Prostate gland (tissue), 2 donors: ENCODE measurements around the gene LCE4A. TPM values are rescaled to one million over a fixed set of nuclear protein-coding genes. Genes with fewer than 3 reads are reported as not detected.

Source experiments
- DNase-seq: peaks from one replicate; pipeline ENCODE4 v3.0.0-alpha.2; 2019; ENCODE audit warnings: low spot score
- H3K27ac ChIP-seq, 2 donors: fragments of 200-600 bp; sonication (generic); 2 replicates each; pipeline ENCODE4 v1.5.1; 2017 to 2019
- H3K27me3 ChIP-seq: fragments of 200-600 bp; sonication (generic); replicated peaks from 2 replicates; pipeline ENCODE4 v1.5.1; 2019; ENCODE audit not compliant: insufficient read depth
- H3K36me3 ChIP-seq, 2 donors: fragments of 200-600 bp; sonication (generic); 1 replicate in 1 of 2; 2 replicates in 1 of 2; pipeline versions ENCODE4 v1.5.1 to v1.8.1; 2017 to 2019
- H3K4me1 ChIP-seq: fragments of 200-600 bp; sonication (generic); replicated peaks from 2 replicates; pipeline ENCODE4 v1.5.1; 2019
- H3K4me3 ChIP-seq, 2 donors: fragments of 200-600 bp; sonication (generic); 2 replicates each; pipeline ENCODE4 v1.5.1; 2017 to 2019
- H3K9me3 ChIP-seq: fragments of 200-600 bp; sonication (generic); 2 replicates; pipeline ENCODE4 v1.5.1; 2017
- POLR2A ChIP-seq: fragments of 450-650 bp; IDR thresholded peaks from one replicate; pipeline ENCODE4 v1.6.1; 2016; ENCODE audit warnings: antibody characterized with exemption, mild to moderate bottlenecking
- POLR2AphosphoS5 ChIP-seq: sonication (generic); formaldehyde crosslinking; IDR thresholded peaks from one replicate; pipeline ENCODE4 v1.6.1; 2017; ENCODE audit warnings: antibody characterized with exemption
- WGBS: methylation state at CpG from one replicate; pipeline ENCODE4 v1.1.5; 2018; 5-methylcytosine and 5-hydroxymethylcytosine counted together
- intact Hi-C: fragments of 100-400 bp; cut with DNase I; formaldehyde crosslinking; loops from one replicate; pipeline ENCODE4 v1.14.2; 2022
- total RNA-seq, 2 donors: library from RNA; depleted of rRNA; stranded (reverse); fragments of >200 nt; gene quantifications; one replicate each; pipeline ENCODE4 v1.1.0, GENCODE V29; 2016
- TF ChIP-seq, protein P1 (sequence below), 4 experiments: fragments of 200-600 bp in 2 of 4; fragments of 450-650 bp in 2 of 4; sonication (generic) in 2 of 4; IDR thresholded peaks; 1 replicate in 3 of 4; 2 replicates in 1 of 4; pipeline ENCODE4 v1.5.1; 2016 to 2019; ENCODE audit warnings: antibody characterized with exemption in 4 of 4, mild to moderate bottlenecking in 2 of 4, moderate library complexity in 2 of 4

Gene LCE4A
- total RNA-seq, 2 donors from 2014 or later, result not detected

DNA sequence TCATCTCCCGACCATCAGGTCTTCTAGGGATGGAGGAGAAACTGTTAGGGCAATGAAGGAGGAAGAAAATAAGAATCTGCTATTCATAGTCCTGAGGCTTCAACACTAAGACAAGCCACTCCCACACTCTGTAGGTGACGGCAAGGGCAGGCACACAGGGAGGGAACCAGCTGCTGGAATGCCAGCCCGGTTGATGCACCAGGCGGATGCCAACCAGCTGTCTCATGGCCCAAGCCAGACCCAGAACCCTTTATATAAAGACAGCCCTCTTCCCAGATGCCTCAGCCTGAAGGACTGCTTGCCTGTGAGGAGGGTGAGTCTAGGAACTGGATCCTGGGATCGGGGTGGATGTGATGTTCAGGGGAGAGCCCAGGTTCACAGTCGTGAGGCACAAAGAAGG is 49.8 kb downstream of the LCE4A start, which contains the start of gene KPRP:
Gene KPRP, plus strand, starts transcription at position 279 of the 400 bp plus-strand sequence. CDS start 1,564 bp downstream, outside the sequence.
- Histone ChIP-seq H3K27me3 (no peaks in the 10 kb centered on the region), H3K36me3 (no peaks in the 10 kb centered on the region), H3K27ac (no peak within 1 kb of the TSS), H3K4me3 (no peak within 1 kb of the TSS), H3K9me3 (no peaks in the 10 kb centered on the region), H3K4me1 (no peaks in the 10 kb centered on the region)
- 55% methylated on average over 6 of the region's 6 CpGs for WGBS
- DNase-seq, result no peak
- TF ChIP-seq POLR2AphosphoS5, result no peak
- no peak for TF ChIP-seq POLR2A
- TF ChIP-seq, protein P1, sequence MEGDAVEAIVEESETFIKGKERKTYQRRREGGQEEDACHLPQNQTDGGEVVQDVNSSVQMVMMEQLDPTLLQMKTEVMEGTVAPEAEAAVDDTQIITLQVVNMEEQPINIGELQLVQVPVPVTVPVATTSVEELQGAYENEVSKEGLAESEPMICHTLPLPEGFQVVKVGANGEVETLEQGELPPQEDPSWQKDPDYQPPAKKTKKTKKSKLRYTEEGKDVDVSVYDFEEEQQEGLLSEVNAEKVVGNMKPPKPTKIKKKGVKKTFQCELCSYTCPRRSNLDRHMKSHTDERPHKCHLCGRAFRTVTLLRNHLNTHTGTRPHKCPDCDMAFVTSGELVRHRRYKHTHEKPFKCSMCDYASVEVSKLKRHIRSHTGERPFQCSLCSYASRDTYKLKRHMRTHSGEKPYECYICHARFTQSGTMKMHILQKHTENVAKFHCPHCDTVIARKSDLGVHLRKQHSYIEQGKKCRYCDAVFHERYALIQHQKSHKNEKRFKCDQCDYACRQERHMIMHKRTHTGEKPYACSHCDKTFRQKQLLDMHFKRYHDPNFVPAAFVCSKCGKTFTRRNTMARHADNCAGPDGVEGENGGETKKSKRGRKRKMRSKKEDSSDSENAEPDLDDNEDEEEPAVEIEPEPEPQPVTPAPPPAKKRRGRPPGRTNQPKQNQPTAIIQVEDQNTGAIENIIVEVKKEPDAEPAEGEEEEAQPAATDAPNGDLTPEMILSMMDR (IDR thresholded peaks at IDR 0.05), result no peak
- intact Hi-C loops, result no loop called here

- intact Hi-C loops, result no loop called here
- H3K27ac ChIP-seq, result no peak overlapping the region
- H3K4me3 ChIP-seq, result no peak overlapping the region
- no peaks in the 10 kb centered on the region for H3K9me3 ChIP-seq
- TF ChIP-seq, protein P1 (IDR thresholded peaks at IDR 0.05), result no peak
- TF ChIP-seq POLR2AphosphoS5 (no peak), POLR2A (no peak)
- no peaks in the 10 kb centered on the region for H3K4me1 ChIP-seq
- DNase-seq, result no peak
- H3K27me3 ChIP-seq, result no peaks in the 10 kb centered on the region
- no peaks in the 10 kb centered on the region for H3K36me3 ChIP-seq
- WGBS, result 85% methylated on average over 4 of the region's 4 CpGs
Observed at GRCh38 chr1:152758636-152759035, 50.7 kb downstream of the LCE4A start.

Other genes starting within 250 kb of the LCE4A start
- not detected for gene LCE5A, start 197.4 kb upstream of the LCE4A start, total RNA-seq
- gene CRCT1, start 193.7 kb upstream of the LCE4A start, total RNA-seq, result not detected
- gene LCE3E, start 141.4 kb upstream of the LCE4A start, total RNA-seq, result not detected
- not detected for gene LCE3D, start 127.6 kb upstream of the LCE4A start, total RNA-seq
- not detected for gene LCE3C, start 107.9 kb upstream of the LCE4A start, total RNA-seq
- gene LCE3B, start 94.3 kb upstream of the LCE4A start, total RNA-seq, result not detected
- gene LCE3A, start 85.1 kb upstream of the LCE4A start, total RNA-seq, result not detected
- gene LCE2D, start 44.8 kb upstream of the LCE4A start, total RNA-seq, result not detected
- gene LCE2C, start 32.9 kb upstream of the LCE4A start, total RNA-seq, result 1 to 10 TPM in 1 of 2 donors, not detected in 1; 1.8 TPM
- gene LCE2B, start 22.0 kb upstream of the LCE4A start, total RNA-seq, result 1 to 10 TPM in 1 of 2 donors, not detected in 1; 3.2 TPM
- gene LCE2A, start 9.8 kb upstream of the LCE4A start, total RNA-seq, result not detected
- gene KPRP, start 49.9 kb downstream of the LCE4A start, total RNA-seq, result under 1 TPM in 1 of 2 donors, not detected in 1; 0.57 TPM
- not detected for gene LCE1F, start 67.0 kb downstream of the LCE4A start, total RNA-seq
- gene LCE1E, start 78.1 kb downstream of the LCE4A start, total RNA-seq, result not detected
- gene LCE1D, start 88.6 kb downstream of the LCE4A start, total RNA-seq, result not detected
- gene LCE1C, start 98.5 kb downstream of the LCE4A start, total RNA-seq, result 1 to 10 TPM in 1 of 2 donors, not detected in 1; 8.6 TPM
- under 1 TPM in 1 of 2 donors, not detected in 1; 0.51 TPM for gene LCE1B, start 103.8 kb downstream of the LCE4A start, total RNA-seq
- gene LCE1A, start 119.3 kb downstream of the LCE4A start, total RNA-seq, result 1 to 10 TPM in 1 of 2 donors, not detected in 1; 3.4 TPM
- not detected for gene LCE6A, start 134.7 kb downstream of the LCE4A start, total RNA-seq
- not detected for gene LCE7A, start 151.8 kb downstream of the LCE4A start, total RNA-seq
- 10 to 100 TPM in 1 of 2 donors, not detected in 1; 36.5 TPM for gene SMCP, start 170.2 kb downstream of the LCE4A start, total RNA-seq
- gene IVL, start 200.4 kb downstream of the LCE4A start, total RNA-seq, result under 1 TPM; 0.46 to 0.57 TPM
- not detected for gene SPRR5, start 239.0 kb downstream of the LCE4A start, total RNA-seq